ENCODE measurements around the gene KRTAP10-8. TPM values are rescaled to one million over a fixed set of nuclear protein-coding genes. Genes with fewer than 3 reads are reported as not detected.

The KRTAP10-8 gene
- total RNA-seq, 1 experiment from 2014 or later: not detected

DNA sequence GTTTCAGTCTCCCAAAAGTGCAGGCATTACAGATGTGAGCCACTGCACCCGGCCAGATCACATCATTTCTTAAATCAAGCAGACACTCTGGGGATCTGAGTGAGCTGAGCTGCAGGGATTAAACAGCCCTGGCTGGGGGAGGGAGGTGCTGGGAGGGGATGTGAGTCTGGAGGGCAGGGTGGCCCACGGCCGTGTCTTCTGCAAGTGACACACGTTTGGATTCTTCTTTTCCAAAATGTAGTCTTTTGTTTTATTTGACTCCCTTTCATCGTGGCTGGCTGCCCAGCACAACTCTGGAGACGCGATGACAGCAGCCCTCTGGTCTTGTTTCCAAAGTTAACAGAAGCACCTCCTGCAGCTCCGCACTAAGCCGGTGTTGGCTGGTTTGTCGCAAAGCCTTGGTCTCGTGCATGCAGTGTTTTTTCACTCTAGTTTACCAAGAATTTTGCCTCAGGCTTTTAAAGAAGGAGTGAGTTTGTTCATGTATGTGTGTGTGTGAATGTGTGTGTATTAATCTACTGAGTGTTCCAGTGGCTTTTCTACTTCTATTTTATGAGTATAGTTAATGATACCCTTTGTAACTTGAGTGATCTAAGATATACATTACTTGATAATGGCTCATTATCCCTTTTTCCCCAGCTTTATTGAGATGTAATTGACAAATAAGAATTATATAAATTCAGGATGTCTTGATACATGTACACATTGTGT lies 28.6 kb upstream of the KRTAP10-8 start:
- CTCF ChIA-PET: no interaction called here

DNA sequence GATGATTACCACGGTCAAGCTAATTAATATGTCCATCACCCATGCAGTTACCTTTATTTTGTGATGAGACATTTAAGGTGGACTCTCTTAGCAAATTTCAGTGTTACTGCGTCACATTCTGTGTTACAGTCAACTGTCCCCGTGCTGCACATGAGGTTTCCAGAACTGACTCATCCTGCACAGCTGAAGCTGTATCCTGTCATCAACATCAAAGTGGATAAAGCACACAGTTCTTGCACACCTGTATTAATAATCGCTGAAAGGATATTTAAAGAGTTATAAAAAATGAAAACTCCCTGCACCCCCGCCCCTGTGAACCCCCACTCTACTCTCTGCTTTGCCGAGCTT lies 28.1 kb upstream of the KRTAP10-8 start:
- Mint-ChIP-seq H3K9me3 (peaks cover 36% of the 10 kb centered on the region), H3K4me1 (peaks cover 6% of the 10 kb centered on the region; the same call in 1 of the 2 replicates), H3K4me3 (no peak overlapping the region), H3K27ac (no peak overlapping the region), H3K27me3 (ENCODE audit: low read depth) (peaks cover 3% of the 10 kb centered on the region; the same call in 1 of the 2 replicates), H3K36me3 (peaks cover 6% of the 10 kb centered on the region; the same call in 1 of the 2 replicates)
- ATAC-seq: no peak
- ChIA-PET CTCF (no interaction called here), POLR2A (no interaction called here)
- no peak for TF ChIP-seq ZNF317 (CRISPR knock-in tag; IDR thresholded peaks at IDR 0.05; ENCODE audit: borderline replicate concordance, low read depth)
- no peak for TF ChIP-seq ZNF219 (CRISPR knock-in tag; IDR thresholded peaks at IDR 0.05; ENCODE audit: borderline replicate concordance)
- TF ChIP-seq ZNF532 (CRISPR knock-in tag; IDR thresholded peaks at IDR 0.05; ENCODE audit: borderline replicate concordance): no peak
- TF ChIP-seq ZBTB21 (CRISPR knock-in tag; IDR thresholded peaks at IDR 0.05; ENCODE audit: borderline replicate concordance): no peak
- no peak for TF ChIP-seq IRF2 (CRISPR knock-in tag; IDR thresholded peaks at IDR 0.05; ENCODE audit: borderline replicate concordance, low read depth)
- no peak for TF ChIP-seq ZNF423 (CRISPR knock-in tag; IDR thresholded peaks at IDR 0.05)
- no peak for TF ChIP-seq TCF7 (CRISPR knock-in tag; IDR thresholded peaks at IDR 0.05; ENCODE audit: low read depth)
- TF ChIP-seq MLX (CRISPR knock-in tag; IDR thresholded peaks at IDR 0.05): no peak
- TF ChIP-seq ZNF232 (CRISPR knock-in tag; IDR thresholded peaks at IDR 0.05): no peak
- TF ChIP-seq JUN (CRISPR knock-in tag; IDR thresholded peaks at IDR 0.05): no peak
- TF ChIP-seq TP53 (CRISPR knock-in tag; IDR thresholded peaks at IDR 0.05): no peak
- TF ChIP-seq NR3C1 (CRISPR knock-in tag; conservative IDR thresholded peaks at IDR 0.05; ENCODE audit: low read depth): no peak
- DNase-seq (ENCODE audit: low spot score): no peak

More for the DNA sequence above, 28.6 kb upstream of the KRTAP10-8 start:
- H3K36me3 Mint-ChIP-seq: peaks cover 6% of the 10 kb centered on the region; the same call in 1 of the 2 replicates
- POLR2A ChIA-PET: no interaction called here
- TF ChIP-seq, protein P1, sequence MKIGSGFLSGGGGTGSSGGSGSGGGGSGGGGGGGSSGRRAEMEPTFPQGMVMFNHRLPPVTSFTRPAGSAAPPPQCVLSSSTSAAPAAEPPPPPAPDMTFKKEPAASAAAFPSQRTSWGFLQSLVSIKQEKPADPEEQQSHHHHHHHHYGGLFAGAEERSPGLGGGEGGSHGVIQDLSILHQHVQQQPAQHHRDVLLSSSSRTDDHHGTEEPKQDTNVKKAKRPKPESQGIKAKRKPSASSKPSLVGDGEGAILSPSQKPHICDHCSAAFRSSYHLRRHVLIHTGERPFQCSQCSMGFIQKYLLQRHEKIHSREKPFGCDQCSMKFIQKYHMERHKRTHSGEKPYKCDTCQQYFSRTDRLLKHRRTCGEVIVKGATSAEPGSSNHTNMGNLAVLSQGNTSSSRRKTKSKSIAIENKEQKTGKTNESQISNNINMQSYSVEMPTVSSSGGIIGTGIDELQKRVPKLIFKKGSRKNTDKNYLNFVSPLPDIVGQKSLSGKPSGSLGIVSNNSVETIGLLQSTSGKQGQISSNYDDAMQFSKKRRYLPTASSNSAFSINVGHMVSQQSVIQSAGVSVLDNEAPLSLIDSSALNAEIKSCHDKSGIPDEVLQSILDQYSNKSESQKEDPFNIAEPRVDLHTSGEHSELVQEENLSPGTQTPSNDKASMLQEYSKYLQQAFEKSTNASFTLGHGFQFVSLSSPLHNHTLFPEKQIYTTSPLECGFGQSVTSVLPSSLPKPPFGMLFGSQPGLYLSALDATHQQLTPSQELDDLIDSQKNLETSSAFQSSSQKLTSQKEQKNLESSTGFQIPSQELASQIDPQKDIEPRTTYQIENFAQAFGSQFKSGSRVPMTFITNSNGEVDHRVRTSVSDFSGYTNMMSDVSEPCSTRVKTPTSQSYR (CRISPR knock-in tag; IDR thresholded peaks at IDR 0.05): no peak
- TF ChIP-seq ETV6 (CRISPR knock-in tag; IDR thresholded peaks at IDR 0.05) (no peak), TEAD1 (CRISPR knock-in tag; IDR thresholded peaks at IDR 0.05) (no peak), ATF3 (CRISPR knock-in tag; conservative IDR thresholded peaks at IDR 0.05) (no peak), CBFB (CRISPR knock-in tag; IDR thresholded peaks at IDR 0.05; ENCODE audit: low read depth) (no peak)
- peaks cover 6% of the 10 kb centered on the region; the same call in 1 of the 2 replicates for H3K4me1 Mint-ChIP-seq
- H3K4me3 Mint-ChIP-seq: no peak overlapping the region
- ATAC-seq: no peak
- H3K27ac Mint-ChIP-seq: no peak overlapping the region
- no peak for DNase-seq (ENCODE audit: low spot score)
- H3K27me3 Mint-ChIP-seq (ENCODE audit: low read depth): peaks cover 3% of the 10 kb centered on the region; the same call in 1 of the 2 replicates
- H3K9me3 Mint-ChIP-seq: peaks cover 35% of the 10 kb centered on the region
